Activated T-cell treated with anti-CD3 and anti-CD28 coated beads, Interleukin-2, amount 50 U/mL, for 4 hours (primary cell): ENCODE data around the gene SAV1. TPM values are rescaled to one million over a fixed set of nuclear protein-coding genes. Genes with fewer than 3 reads are reported as not detected.
"Not testable (repeated sequence)": the region's sequence is repeated elsewhere in the genome, so short reads cannot be mapped to it uniquely, and the experiment has no call there.

Experiments used
- ATAC-seq, 2 donors: fragments of 200-7000 bp; cut with Tn5 transposase; one replicate each; pipeline ENCODE4 v1.10.0; 2021
- DNase-seq: peaks from one replicate; pipeline ENCODE4 v3.0.0-alpha.2; 2020
- H3K27me3 Mint-ChIP-seq: one replicate; pipeline ENCODE4 v1.8.0; 2021; ENCODE audit warnings: low read depth, mixed read lengths
- H3K36me3 Mint-ChIP-seq: one replicate; pipeline ENCODE4 v1.8.0; 2022; ENCODE audit warnings: mixed read lengths; ENCODE audit not compliant: insufficient read depth
- H3K4me1 Mint-ChIP-seq: one replicate; pipeline ENCODE4 v1.8.0; 2021; ENCODE audit warnings: low read depth, mixed read lengths
- H3K4me3 Mint-ChIP-seq: one replicate; pipeline ENCODE4 v1.8.0; 2021; ENCODE audit warnings: mild to moderate bottlenecking, moderate library complexity, mixed read lengths
- H3K9me3 Mint-ChIP-seq: one replicate; pipeline ENCODE4 v1.8.0; 2021; ENCODE audit warnings: mixed read lengths
- total RNA-seq, 3 donors: library from RNA; stranded (reverse); gene quantifications; one replicate each; pipeline ENCODE4 v1.2.1, GENCODE V29; 2021

Gene SAV1
- 10 to 100 TPM; 11.0 to 15.6 (median 15.3) TPM for total RNA-seq

- no peak within 1 kb of the TSS for H3K4me3 Mint-ChIP-seq
- H3K4me1 Mint-ChIP-seq: peaks cover 15% of the 10 kb centered on the region
- ATAC-seq: peak; percentile 75 to 81
- no peaks in the 10 kb centered on the region for H3K9me3 Mint-ChIP-seq
- DNase-seq: peak; percentile 36
- no peaks in the 10 kb centered on the region for H3K27me3 Mint-ChIP-seq
- peaks cover 9% of the 10 kb centered on the region for H3K36me3 Mint-ChIP-seq
Observed at GRCh38 chr14:50667996-50668825, at the start of gene SAV1. Gene SAV1, minus strand, starts transcription at chr14:50668306. Its CDS starts 339 bp downstream, at chr14:50667967.

GRCh38 chr14:50717811-50718210 lies 49.7 kb upstream of the SAV1 start:
- H3K36me3 Mint-ChIP-seq: peaks cover 13% of the 10 kb centered on the region
- ATAC-seq (no peak), DNase-seq (no peak)
- H3K27me3 Mint-ChIP-seq: no peaks in the 10 kb centered on the region
- no peaks in the 10 kb centered on the region for H3K4me1 Mint-ChIP-seq
- no peak overlapping the region for H3K4me3 Mint-ChIP-seq
- no peaks in the 10 kb centered on the region for H3K9me3 Mint-ChIP-seq

GRCh38 chr14:50714450-50715073 lies 46.5 kb upstream of the SAV1 start:
- no peak for DNase-seq
- no peaks in the 10 kb centered on the region for H3K9me3 Mint-ChIP-seq
- peak; percentile 34 to 66 for ATAC-seq
- no peak overlapping the region for H3K4me3 Mint-ChIP-seq
- H3K36me3 Mint-ChIP-seq: no peaks in the 10 kb centered on the region
- peaks cover 2% of the 10 kb centered on the region for H3K27me3 Mint-ChIP-seq
- H3K4me1 Mint-ChIP-seq: no peaks in the 10 kb centered on the region

- Mint-ChIP-seq H3K4me1 (no peaks in the 10 kb centered on the region), H3K27me3 (peaks cover 2% of the 10 kb centered on the region), H3K36me3 (no peaks in the 10 kb centered on the region), H3K9me3 (no peaks in the 10 kb centered on the region), H3K4me3 (no peak overlapping the region)
- ATAC-seq (no peak), DNase-seq (no peak)
Observed at GRCh38 chr14:50711043-50711442, 42.9 kb upstream of the SAV1 start.

GRCh38 chr14:50705026-50705593 lies 37.0 kb upstream of the SAV1 start:
- no peaks in the 10 kb centered on the region for H3K9me3 Mint-ChIP-seq
- H3K4me1 Mint-ChIP-seq: no peaks in the 10 kb centered on the region
- no peak overlapping the region for H3K4me3 Mint-ChIP-seq
- no peak for DNase-seq
- peaks cover 21% of the 10 kb centered on the region for H3K27me3 Mint-ChIP-seq
- H3K36me3 Mint-ChIP-seq: no peaks in the 10 kb centered on the region
- no peak for ATAC-seq

GRCh38 chr14:50704454-50705010 lies 36.4 kb upstream of the SAV1 start:
- DNase-seq: no peak
- Mint-ChIP-seq H3K4me3 (no peak overlapping the region), H3K4me1 (no peaks in the 10 kb centered on the region), H3K27me3 (peaks cover 25% of the 10 kb centered on the region), H3K36me3 (no peaks in the 10 kb centered on the region), H3K9me3 (no peaks in the 10 kb centered on the region)
- ATAC-seq: no peak

GRCh38 chr14:50697659-50698290 lies 29.7 kb upstream of the SAV1 start:
- DNase-seq (no peak), ATAC-seq (no peak)
- Mint-ChIP-seq H3K4me1 (no peaks in the 10 kb centered on the region), H3K4me3 (no peak overlapping the region), H3K9me3 (peaks cover 6% of the 10 kb centered on the region), H3K36me3 (no peaks in the 10 kb centered on the region), H3K27me3 (peaks cover 17% of the 10 kb centered on the region)

GRCh38 chr14:50694260-50694659 lies 26.2 kb upstream of the SAV1 start:
- not testable (repeated sequence) for H3K4me3 Mint-ChIP-seq, H3K4me1 Mint-ChIP-seq, H3K36me3 Mint-ChIP-seq, H3K27me3 Mint-ChIP-seq, DNase-seq, ATAC-seq
- peaks cover 20% of the 10 kb centered on the region for H3K9me3 Mint-ChIP-seq

GRCh38 chr14:50688875-50689274 lies 20.8 kb upstream of the SAV1 start:
- DNase-seq (no peak), ATAC-seq (no peak)
- H3K36me3 Mint-ChIP-seq: peaks cover 3% of the 10 kb centered on the region
- H3K27me3 Mint-ChIP-seq: peaks cover 8% of the 10 kb centered on the region
- peaks cover 24% of the 10 kb centered on the region for H3K9me3 Mint-ChIP-seq
- no peak overlapping the region for H3K4me3 Mint-ChIP-seq
- H3K4me1 Mint-ChIP-seq: no peaks in the 10 kb centered on the region

- H3K36me3 Mint-ChIP-seq: no peaks in the 10 kb centered on the region
- no peak for DNase-seq
- peaks cover 12% of the 10 kb centered on the region for H3K4me1 Mint-ChIP-seq
- H3K9me3 Mint-ChIP-seq: no peaks in the 10 kb centered on the region
- no peak for ATAC-seq
- H3K4me3 Mint-ChIP-seq: no peak overlapping the region
- no peaks in the 10 kb centered on the region for H3K27me3 Mint-ChIP-seq
Observed at GRCh38 chr14:50679674-50680073, 11.6 kb upstream of the SAV1 start.

GRCh38 chr14:50678163-50678562 lies 10.1 kb upstream of the SAV1 start:
- Mint-ChIP-seq H3K4me1 (peaks cover 12% of the 10 kb centered on the region), H3K27me3 (no peaks in the 10 kb centered on the region), H3K4me3 (no peak overlapping the region), H3K9me3 (no peaks in the 10 kb centered on the region), H3K36me3 (no peaks in the 10 kb centered on the region)
- DNase-seq: no peak
- no peak for ATAC-seq

GRCh38 chr14:50677527-50678063 lies 9.5 kb upstream of the SAV1 start:
- H3K4me1 Mint-ChIP-seq: peaks cover 12% of the 10 kb centered on the region
- H3K27me3 Mint-ChIP-seq: no peaks in the 10 kb centered on the region
- ATAC-seq (no peak), DNase-seq (no peak)
- no peaks in the 10 kb centered on the region for H3K9me3 Mint-ChIP-seq
- H3K36me3 Mint-ChIP-seq: no peaks in the 10 kb centered on the region
- peak overlapping the region; percentile 20 for H3K4me3 Mint-ChIP-seq

- H3K27me3 Mint-ChIP-seq: no peaks in the 10 kb centered on the region
- H3K4me1 Mint-ChIP-seq: peaks cover 12% of the 10 kb centered on the region
- H3K9me3 Mint-ChIP-seq: no peaks in the 10 kb centered on the region
- no peak for ATAC-seq
- DNase-seq: no peak
- H3K36me3 Mint-ChIP-seq: no peaks in the 10 kb centered on the region
- H3K4me3 Mint-ChIP-seq: no peak overlapping the region
Observed at GRCh38 chr14:50676814-50677516, 8.9 kb upstream of the SAV1 start.
